GM12878 (cell line): ENCODE measurements around the gene RAB3B. TPM values are rescaled to one million over a fixed set of nuclear protein-coding genes. Genes with fewer than 3 reads are reported as not detected.

Source experiments
- ATAC-seq: fragments of 200-7000 bp; cut with Tn5 transposase; 3 replicates; pipeline ENCODE4 v1.9.1; 2020; ENCODE audit warnings: mild to moderate bottlenecking, moderate library complexity
- BruUV-seq: library from RNA; stranded (reverse); fragments of 400-500 nt; replicated peaks from 2 replicates; lab custom pipeline; 2021; lab: Mats Ljungman, UMichigan
- CTCF ChIA-PET: fragments of 300-600 bp; sonication (Branson Sonifier 250); formaldehyde crosslinking; extraction: SDS; loops from one replicate; lab custom pipeline; 2021; ENCODE audit warnings: inconsistent platforms; lab: Yijun Ruan, JAX
- POLR2A ChIA-PET: fragments of 350-600 bp; formaldehyde crosslinking; extraction: SDS; loops from one replicate; lab custom pipeline; 2021; ENCODE audit warnings: inconsistent platforms; lab: Charles Lee
- RAD21 ChIA-PET: fragments of 300-600 bp; sonication (Branson Sonifier 250); formaldehyde crosslinking; loops from one replicate; lab custom pipeline; 2023; ENCODE audit warnings: antibody characterized with exemption; ENCODE audit not compliant: unreplicated experiment; lab: Charles Lee
- SMC1A ChIA-PET: fragments of 300-600 bp; sonication (Branson Sonifier 250); formaldehyde crosslinking; loops from one replicate; lab custom pipeline; 2023; ENCODE audit not compliant: unreplicated experiment, uncharacterized antibody; lab: Charles Lee
- DNase-seq: peaks from one replicate; pipeline ENCODE4 v3.0.0-alpha.2; 2011; ENCODE audit warnings: low read depth, low spot score
- FAIRE-seq: peaks from 3 replicates; lab custom pipeline; 2011; peaks lifted over from hg19 to GRCh38; lab: Jason Lieb, UNC
- H2AFZ ChIP-seq: 2 replicates; pipeline ENCODE4 v1.6.0; 2011; ENCODE audit warnings: low read depth, low read length, control low read depth; ENCODE audit not compliant: control insufficient read depth
- H3K27ac ChIP-seq: 2 replicates; pipeline ENCODE4 v1.5.1; 2011; ENCODE audit warnings: control low read depth; ENCODE audit not compliant: control insufficient read depth, insufficient read depth
- H3K27me3 ChIP-seq, 2 experiments: replicated peaks in 1 of 2; 2 replicates each; pipeline versions ENCODE4 v1.6.0 to v1.6.1; 2011; ENCODE audit warnings: low read length in 1 of 2; ENCODE audit not compliant: control insufficient read depth in 2 of 2, insufficient read depth in 2 of 2
- H3K36me3 ChIP-seq, 2 experiments: 2 replicates each; pipeline ENCODE4 v1.5.1; 2011; ENCODE audit warnings: low read length in 1 of 2; ENCODE audit not compliant: control insufficient read depth in 2 of 2, insufficient read depth in 2 of 2
- H3K4me1 ChIP-seq: 2 replicates; pipeline ENCODE4 v1.6.1; 2011; ENCODE audit warnings: mild to moderate bottlenecking, low read length, moderate library complexity, mixed read lengths; ENCODE audit not compliant: control insufficient read depth, insufficient read depth
- H3K4me2 ChIP-seq: 2 replicates; pipeline ENCODE4 v1.6.0; 2011; ENCODE audit warnings: control low read depth; ENCODE audit not compliant: control insufficient read depth, insufficient read depth
- H3K4me3 ChIP-seq: fragments of 200-600 bp; sonication (generic); 2 replicates; pipeline ENCODE4 v1.5.1; 2016
- H3K79me2 ChIP-seq: 2 replicates; pipeline ENCODE4 v1.6.0; 2011; ENCODE audit warnings: low read length; ENCODE audit not compliant: control insufficient read depth, insufficient read depth
- H3K9ac ChIP-seq: 2 replicates; pipeline ENCODE4 v1.8.0; 2011; ENCODE audit warnings: low read length, control low read depth, mixed read lengths; ENCODE audit not compliant: control insufficient read depth, insufficient read depth
- H3K9me3 ChIP-seq: replicated peaks from 3 replicates; pipeline ENCODE4 v1.5.1; 2011; ENCODE audit warnings: mild to moderate bottlenecking, low read length; ENCODE audit not compliant: control insufficient read depth, insufficient read depth
- H4K20me1 ChIP-seq: 2 replicates; pipeline ENCODE4 v1.6.0; 2011; ENCODE audit not compliant: control insufficient read depth, insufficient read depth
- E2F8 ChIP-seq: fragments of 450-650 bp; IDR thresholded peaks from 2 replicates; pipeline ENCODE4 v1.6.1; 2018; ENCODE audit warnings: mild to moderate bottlenecking, low read depth, moderate library complexity; ENCODE audit not compliant: partially characterized antibody
- ESRRA ChIP-seq: IDR thresholded peaks from 2 replicates; pipeline ENCODE4 v1.6.1; 2012; ENCODE audit warnings: mild to moderate bottlenecking, low read length, improper control_type of control experiment
- HDGF ChIP-seq: fragments of 450-650 bp; IDR thresholded peaks from 2 replicates; pipeline ENCODE4 v1.6.1; 2016; ENCODE audit warnings: antibody characterized with exemption
- IKZF2 ChIP-seq, 2 experiments: fragments of 450-650 bp; IDR thresholded peaks; 2 replicates each; pipeline ENCODE4 v1.6.1; 2017; ENCODE audit warnings: mild to moderate bottlenecking in 2 of 2, moderate library complexity in 2 of 2
- MXI1 ChIP-seq: fragments of 150-350 bp; IDR thresholded peaks from 2 replicates; pipeline ENCODE4 v1.6.1; 2011; ENCODE audit warnings: low read depth, mild to moderate bottlenecking, inconsistent platforms, low read length, improper control_type of control experiment
- MYC ChIP-seq: IDR thresholded peaks from 2 replicates; pipeline ENCODE4 v1.6.1; 2011; ENCODE audit warnings: mild to moderate bottlenecking, low read length, moderate library complexity, inconsistent platforms; ENCODE audit not compliant: insufficient read depth, insufficient replicate concordance, insufficient read length, severe bottlenecking
- PRDM15 ChIP-seq: fragments of 450-650 bp; formaldehyde crosslinking; IDR thresholded peaks from 2 replicates; pipeline ENCODE4 v1.4.0; 2020; ENCODE audit warnings: mild to moderate bottlenecking, moderate library complexity
- RUNX3 ChIP-seq: IDR thresholded peaks from 2 replicates; pipeline ENCODE4 v1.6.1; 2012; ENCODE audit warnings: low read length, inconsistent platforms
- TARDBP ChIP-seq: IDR thresholded peaks from 2 replicates; pipeline ENCODE4 v1.6.1; 2016; ENCODE audit warnings: borderline replicate concordance
- TBL1XR1 ChIP-seq: IDR thresholded peaks from 2 replicates; pipeline ENCODE4 v1.6.1; 2012; ENCODE audit warnings: low read depth, low read length, improper control_type of control experiment
- WGBS: methylation state at CpG from one replicate; pipeline ENCODE4 v1.1.6; 2016; ENCODE audit warnings: low lambda C conversion rate; ENCODE audit not compliant: insufficient replicate concordance, insufficient coverage; ENCODE audit errors: missing lambda C conversion rate; 5-methylcytosine and 5-hydroxymethylcytosine counted together
- in situ Hi-C: fragments of 300-500 bp; cut with MboI; formaldehyde crosslinking; loops from 9 replicates; pipeline ENCODE4 v1.14.3; 2018; ENCODE audit warnings: mixed read lengths
- intact Hi-C: fragments of 100-400 bp; cut with micrococcal nuclease; formaldehyde crosslinking; loops from one replicate; pipeline ENCODE4 v1.14.2; 2022; ENCODE audit not compliant: unreplicated experiment
- polyA plus RNA-seq, 11 experiments: library from polyadenylated mRNA; depleted of rRNA in 4 of 11; unstranded in 6 of 11; stranded (reverse) in 5 of 11; fragments of >200 nt; fragmentation: Nextera tagmentation in 4 of 11; fragmentation: Illumina TruSeq in 1 of 11; extraction: Ambion mirVana in 4 of 11; extraction: Trizol in 1 of 11; gene quantifications; 1 replicate in 1 of 11; 2 replicates in 10 of 11; pipeline versions ENCODE4 v1.2.1 to v1.2.3, GENCODE V29; 2011 to 2016; ENCODE audit warnings: inconsistent platforms in 2 of 11, missing spikeins in 2 of 11, low read depth in 1 of 11
- total RNA-seq, 4 experiments: library from RNA; depleted of rRNA in 3 of 4; stranded (reverse); fragments of >200 nt in 3 of 4; fragmentation: Illumina TruSeq in 1 of 4; extraction: Trizol in 1 of 4; gene quantifications; 2 replicates each; pipeline versions ENCODE4 v1.2.1 to v1.2.3, GENCODE V29; 2013 to 2021

The RAB3B gene
- total and polyA plus RNA-seq, 10 of the 15 experiments (the other 5 are each of a cell fraction or from before 2014, with no cell fraction given): 0.05 to 0.32 (median 0.24) TPM

- H3K27ac ChIP-seq: no peak overlapping the region
- ATAC-seq (no peak), FAIRE-seq (no peak)
- no TSS peak for BruUV-seq
- SMC1A ChIA-PET: interaction anchor here (1.5 to 1.9 kb wide), 4 partner anchors 10 to 19 kb away, joined by 3 to 6 read pairs (median 6); no protein-coding TSS in a partner anchor
- no peak overlapping the region for H2AFZ ChIP-seq
- intact Hi-C loops: no loop called here
- no peak for TF ChIP-seq PRDM15 (CRISPR knock-in tag)
- TF ChIP-seq, all 136 proteins: peak for 0
- no peak overlapping the region for H3K4me2 ChIP-seq
- H3K9ac ChIP-seq: no peak overlapping the region
- H3K27me3 ChIP-seq: no peaks in the 10 kb centered on the region
- H3K9me3 ChIP-seq: no peaks in the 10 kb centered on the region
- H3K36me3 ChIP-seq: peaks cover 0 to 4% of the 10 kb centered on the region in 2 experiments; a peak in 2 of 4 replicates
- POLR2A ChIA-PET: no interaction called here
- H3K4me3 ChIP-seq: no peak overlapping the region
- in situ Hi-C loops: no loop called here
- peaks cover 10% of the 10 kb centered on the region for H3K4me1 ChIP-seq
- peaks cover 23% of the 10 kb centered on the region for H3K79me2 ChIP-seq
- no peaks in the 10 kb centered on the region; the same call in 1 of the 2 replicates for H4K20me1 ChIP-seq
- no peak for DNase-seq
- 100% methylated on average over 2 of the region's 2 CpGs for WGBS
- RAD21 ChIA-PET: no interaction called here
- CTCF ChIA-PET: interaction anchor here (1.0 kb wide), 1 partner anchor 9 kb away, joined by 3 read pairs; no protein-coding TSS in a partner anchor
Measured at GRCh38 chr1:51859333-51859732, 131.2 kb downstream of the RAB3B start.

- ChIA-PET SMC1A (interaction anchor here (1.2 to 1.9 kb wide), 3 partner anchors 11 to 18 kb away, joined by 3 to 6 read pairs (median 6); no protein-coding TSS in a partner anchor), RAD21 (no interaction called here), POLR2A (interaction anchor here (0.6 to 1.1 kb wide), 3 partner anchors 13 to 126 kb away, joined by 3 to 4 read pairs (median 3); no protein-coding TSS in a partner anchor), CTCF (interaction anchor here (1.0 kb wide), 1 partner anchor 8 kb away, joined by 3 read pairs; no protein-coding TSS in a partner anchor)
- FAIRE-seq (no peak), ATAC-seq (no peak), DNase-seq (no peak)
- Histone ChIP-seq H3K4me2 (no peak overlapping the region), H2AFZ (no peak overlapping the region), H4K20me1 (no peaks in the 10 kb centered on the region; the same call in 1 of the 2 replicates), H3K9me3 (no peaks in the 10 kb centered on the region), H3K4me3 (no peak overlapping the region), H3K27me3 (no peaks in the 10 kb centered on the region), H3K79me2 (peaks cover 23% of the 10 kb centered on the region), H3K36me3 (peaks cover 0 to 4% of the 10 kb centered on the region in 2 experiments; a peak in 3 of 4 replicates), H3K9ac (no peak overlapping the region), H3K27ac (no peak overlapping the region), H3K4me1 (peaks cover 10% of the 10 kb centered on the region)
- 96% methylated on average over 1 of the region's 1 CpG for WGBS
- intact Hi-C loops: no loop called here
- no TSS peak for BruUV-seq
- in situ Hi-C loops: no loop called here
- TF ChIP-seq TBL1XR1: no peak
- TF ChIP-seq E2F8: no peak
- no peak for TF ChIP-seq HDGF
- TF ChIP-seq ESRRA: no peak
- no peak for TF ChIP-seq TARDBP
- TF ChIP-seq RUNX3: no peak
- no peak for TF ChIP-seq MXI1
- no peak for TF ChIP-seq MYC
- TF ChIP-seq IKZF2 (IDR thresholded peaks at IDR 0.05): no peak
Measured at GRCh38 chr1:51858892-51859291, 131.6 kb downstream of the RAB3B start.
